GM21447 (cell line): Measurements from ENCODE around the gene PRSS8.

Experiments used
- ATAC-seq: cut with Tn5 transposase; IDR thresholded peaks from one replicate; pipeline ENCODE4 v1.9.1; 2021; ENCODE audit not compliant: unreplicated experiment

The PRSS8 gene

DNA sequence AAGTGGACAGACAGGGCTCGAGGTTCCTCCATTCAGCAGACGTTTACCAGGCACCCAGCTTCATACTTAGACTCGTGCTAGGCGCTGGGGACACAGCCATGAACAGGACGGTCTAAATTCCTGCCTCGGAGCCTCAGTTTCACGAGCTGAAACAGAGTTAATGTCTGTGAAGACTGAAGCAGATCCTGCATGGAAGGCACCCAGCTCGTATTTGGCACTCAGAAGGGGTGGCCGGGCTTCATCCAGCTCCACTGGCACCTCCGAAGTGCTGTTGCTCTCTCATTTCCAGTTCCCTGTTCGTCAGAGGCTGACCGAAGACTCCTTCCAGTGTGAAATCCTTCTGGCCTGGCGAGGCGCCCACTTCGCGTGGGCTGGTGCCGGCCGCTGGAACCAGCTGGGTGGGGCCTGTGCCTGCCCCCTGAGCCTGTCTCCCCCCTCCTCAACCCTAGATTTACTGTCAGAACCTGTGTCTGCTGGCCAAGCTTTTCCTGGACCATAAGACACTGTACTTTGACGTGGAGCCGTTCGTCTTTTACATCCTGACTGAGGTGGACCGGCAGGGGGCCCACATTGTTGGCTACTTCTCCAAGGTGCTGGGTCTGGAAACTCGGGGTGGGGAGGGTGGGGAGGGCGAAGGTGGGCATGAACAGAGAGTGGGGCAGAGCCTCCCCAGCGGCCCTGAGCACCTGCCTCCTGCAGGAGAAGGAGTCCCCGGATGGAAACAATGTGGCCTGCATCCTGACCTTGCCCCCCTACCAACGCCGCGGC is 5.8 kb downstream of the PRSS8 start:
- no peak for ATAC-seq

DNA sequence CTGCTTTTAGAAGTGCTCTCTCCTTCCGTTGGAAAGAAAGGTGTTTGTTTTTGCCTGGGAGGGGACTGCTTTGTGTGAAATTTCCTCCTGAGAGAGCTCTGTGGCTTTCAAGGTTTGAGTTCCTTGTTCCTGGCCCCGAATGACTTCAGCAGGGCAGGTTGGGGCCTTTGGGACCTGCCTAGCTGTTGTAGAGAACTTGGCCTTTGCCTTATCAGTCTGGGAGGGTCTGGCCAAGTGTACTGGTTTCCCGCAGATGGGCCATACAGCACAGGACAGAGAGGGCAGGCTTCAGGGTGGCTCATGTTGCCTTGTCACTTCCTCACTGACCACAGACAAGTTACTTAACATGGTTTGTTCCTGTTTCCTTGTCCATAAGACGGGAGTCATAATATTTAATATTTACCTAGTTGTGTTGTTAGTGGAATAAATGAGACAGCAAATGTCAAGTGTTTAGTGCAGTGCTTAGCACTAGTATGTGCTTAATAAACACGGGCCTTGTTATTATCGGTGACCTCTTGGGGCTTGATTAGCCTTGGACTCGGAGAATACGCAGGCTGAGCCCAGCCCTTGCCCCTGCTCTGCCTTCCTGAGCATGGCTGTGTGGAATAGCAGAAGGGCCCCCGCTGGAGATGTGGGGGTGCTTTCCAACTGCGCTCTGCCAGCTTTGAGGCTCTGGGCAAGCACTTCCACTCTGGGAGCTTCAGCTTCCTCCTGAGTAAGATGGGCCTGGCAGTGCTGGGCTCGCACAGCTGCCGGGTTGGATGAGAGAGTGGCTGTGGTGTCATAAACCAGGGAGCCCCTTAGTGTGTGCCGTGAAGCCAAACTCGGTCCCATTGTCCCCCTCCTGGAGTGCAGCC is 6.6 kb downstream of the PRSS8 start:
- no peak for ATAC-seq

DNA sequence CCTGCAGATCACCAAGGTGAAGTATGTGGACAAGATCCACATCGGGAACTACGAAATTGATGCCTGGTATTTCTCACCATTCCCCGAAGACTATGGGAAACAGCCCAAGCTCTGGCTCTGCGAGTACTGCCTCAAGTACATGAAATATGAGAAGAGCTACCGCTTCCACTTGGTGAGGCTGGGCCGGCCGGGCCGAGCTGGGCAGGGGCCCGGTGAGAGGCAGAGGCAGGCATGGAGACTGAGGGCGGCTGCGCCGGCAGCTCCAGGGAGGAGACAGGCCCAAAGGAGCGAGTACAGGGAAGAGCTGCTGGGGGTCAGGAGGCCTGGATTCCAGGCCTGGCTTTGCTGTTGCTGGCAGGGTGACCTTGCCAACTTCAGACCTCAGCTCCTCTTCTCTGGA is 8.3 kb downstream of the PRSS8 start:
- ATAC-seq = no peak

DNA sequence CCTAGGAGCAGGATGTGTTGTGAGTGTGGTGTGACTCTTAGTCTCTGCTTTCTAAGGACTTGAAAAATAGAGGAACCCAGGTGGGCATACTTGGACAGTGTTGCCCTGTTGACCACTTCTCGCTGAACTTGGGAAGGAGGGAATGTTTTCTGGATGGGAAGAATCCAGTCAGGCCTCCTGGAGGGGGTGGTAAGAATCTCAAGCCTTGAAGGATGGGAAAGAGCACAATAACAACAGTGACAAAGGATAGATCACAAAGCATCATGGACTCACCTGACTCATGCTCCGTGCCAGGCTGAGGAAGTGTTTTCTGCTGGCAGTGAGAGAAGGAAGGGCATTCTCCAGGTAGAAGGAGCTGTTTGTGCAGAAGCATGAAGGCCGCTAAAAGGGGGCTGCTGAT is 9.7 kb downstream of the PRSS8 start:
- ATAC-seq = no peak

DNA sequence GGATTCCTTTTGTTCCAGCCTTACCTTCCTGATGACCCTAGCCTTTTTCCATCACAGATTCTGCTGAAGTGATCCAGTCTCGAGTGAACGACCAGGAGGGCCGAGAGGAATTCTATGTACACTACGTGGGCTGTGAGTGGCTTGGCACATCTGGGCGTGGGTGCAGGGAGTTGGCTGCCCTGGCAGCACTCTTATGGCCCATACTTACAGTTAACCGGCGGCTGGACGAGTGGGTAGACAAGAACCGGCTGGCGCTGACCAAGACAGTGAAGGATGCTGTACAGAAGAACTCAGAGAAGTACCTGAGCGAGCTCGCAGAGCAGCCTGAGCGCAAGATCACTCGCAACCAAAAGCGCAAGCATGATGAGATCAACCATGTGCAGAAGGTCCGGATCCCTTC is 15.4 kb downstream of the PRSS8 start:
- no peak for ATAC-seq

DNA sequence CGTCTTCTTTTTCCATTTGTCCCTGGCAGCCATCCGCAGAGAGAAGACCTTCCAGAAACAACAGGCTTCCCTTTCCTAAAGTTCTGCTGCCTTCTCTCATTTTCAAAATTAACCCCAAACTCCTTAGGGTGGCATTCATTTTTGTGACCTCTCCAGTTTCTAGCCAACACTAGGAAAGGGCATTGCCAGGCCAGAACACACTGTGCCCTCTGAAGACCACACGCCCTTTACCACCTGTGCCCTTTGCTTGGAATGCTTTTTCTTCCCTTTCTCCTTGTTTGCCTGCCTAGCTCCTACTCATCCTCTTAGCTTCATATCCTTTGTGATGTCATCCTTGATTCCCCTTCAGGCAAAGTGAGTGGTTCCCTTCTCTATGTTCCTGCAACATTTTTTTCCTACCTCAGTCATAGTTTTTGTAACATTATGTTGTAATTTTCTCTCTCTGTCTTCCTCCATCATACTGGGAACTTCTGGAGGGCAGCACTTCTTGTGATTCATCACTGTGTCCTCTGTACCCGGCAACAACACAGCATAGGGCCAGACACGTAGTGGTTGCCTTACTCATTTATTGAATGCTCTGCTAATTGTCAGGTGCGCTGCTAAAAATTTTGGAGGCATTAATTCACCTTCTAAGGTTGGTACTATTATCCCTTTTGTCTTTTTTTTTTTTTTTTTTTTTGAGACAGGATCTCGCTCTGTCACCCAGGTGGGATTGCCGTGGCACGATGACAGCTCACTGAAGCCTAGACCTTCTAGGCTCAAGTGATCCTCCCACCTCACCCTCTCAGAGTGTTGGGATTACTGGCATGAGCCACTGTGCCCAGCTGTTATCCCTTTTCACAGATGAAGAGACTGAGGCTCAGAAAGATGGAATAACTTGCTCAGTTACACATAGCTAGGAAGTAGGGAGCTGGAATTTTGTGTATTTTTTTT is 17.0 kb downstream of the PRSS8 start:
- ATAC-seq = no peak

DNA sequence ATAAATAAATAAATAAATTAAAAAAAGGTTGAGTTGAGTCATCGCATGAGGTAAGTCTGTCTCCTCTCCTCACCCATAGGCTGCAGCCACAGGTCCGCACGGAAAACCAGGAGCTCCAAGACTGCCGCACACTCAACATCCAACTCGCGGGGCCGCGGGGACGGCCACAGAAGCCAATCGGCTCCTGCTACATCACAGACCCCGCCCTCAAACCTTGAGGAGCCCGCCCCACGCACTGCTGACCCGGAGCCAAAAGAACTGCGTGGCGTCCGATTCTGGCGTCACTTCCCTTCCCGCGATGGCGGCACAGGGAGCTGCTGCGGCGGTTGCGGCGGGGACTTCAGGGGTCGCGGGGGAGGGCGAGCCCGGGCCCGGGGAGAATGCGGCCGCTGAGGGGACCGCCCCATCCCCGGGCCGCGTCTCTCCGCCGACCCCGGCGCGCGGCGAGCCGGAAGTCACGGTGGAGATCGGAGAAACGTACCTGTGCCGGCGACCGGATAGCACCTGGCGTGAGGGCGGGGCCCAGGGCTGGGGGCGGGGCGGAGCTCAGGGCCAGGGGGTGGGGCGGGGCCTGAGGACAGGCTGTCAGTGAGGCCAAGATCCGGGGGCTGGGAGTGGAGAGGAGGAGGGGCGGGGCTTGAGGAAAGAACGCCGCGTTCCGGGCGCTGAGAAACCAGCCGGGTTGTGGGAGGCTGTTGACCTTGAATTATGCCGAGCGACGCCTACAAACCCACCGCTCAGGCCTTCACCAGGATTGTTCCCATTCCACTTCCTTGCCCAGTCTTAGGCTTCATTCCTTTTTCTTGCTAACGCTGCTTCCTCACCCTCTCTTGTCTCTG is 17.9 kb downstream of the PRSS8 start, which contains the start of gene KAT8:
TSS of gene KAT8 (plus strand) at position 281 of the 839 bp plus-strand sequence. CDS start at position 299, 18 bp downstream.
- ATAC-seq = peak; percentile 91

DNA sequence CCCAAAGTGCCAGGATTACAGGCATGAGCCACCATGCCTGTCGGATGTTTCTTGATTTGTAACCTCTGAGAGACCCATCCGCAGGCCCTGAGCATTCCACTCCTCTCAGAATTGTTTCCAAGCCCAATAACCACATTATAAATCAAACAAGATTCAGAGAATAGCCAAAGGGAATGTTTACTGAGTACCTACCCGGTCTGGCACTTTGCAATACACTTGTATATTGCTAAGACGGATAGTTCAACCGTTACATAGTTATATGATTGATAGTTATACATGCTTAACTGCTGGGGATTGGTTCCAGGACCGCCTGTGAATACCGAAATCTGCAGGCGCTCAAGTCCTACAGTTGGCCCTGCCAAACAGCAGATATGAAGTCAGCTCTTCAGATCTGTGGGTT is 21.1 kb downstream of the PRSS8 start:
- no peak for ATAC-seq

DNA sequence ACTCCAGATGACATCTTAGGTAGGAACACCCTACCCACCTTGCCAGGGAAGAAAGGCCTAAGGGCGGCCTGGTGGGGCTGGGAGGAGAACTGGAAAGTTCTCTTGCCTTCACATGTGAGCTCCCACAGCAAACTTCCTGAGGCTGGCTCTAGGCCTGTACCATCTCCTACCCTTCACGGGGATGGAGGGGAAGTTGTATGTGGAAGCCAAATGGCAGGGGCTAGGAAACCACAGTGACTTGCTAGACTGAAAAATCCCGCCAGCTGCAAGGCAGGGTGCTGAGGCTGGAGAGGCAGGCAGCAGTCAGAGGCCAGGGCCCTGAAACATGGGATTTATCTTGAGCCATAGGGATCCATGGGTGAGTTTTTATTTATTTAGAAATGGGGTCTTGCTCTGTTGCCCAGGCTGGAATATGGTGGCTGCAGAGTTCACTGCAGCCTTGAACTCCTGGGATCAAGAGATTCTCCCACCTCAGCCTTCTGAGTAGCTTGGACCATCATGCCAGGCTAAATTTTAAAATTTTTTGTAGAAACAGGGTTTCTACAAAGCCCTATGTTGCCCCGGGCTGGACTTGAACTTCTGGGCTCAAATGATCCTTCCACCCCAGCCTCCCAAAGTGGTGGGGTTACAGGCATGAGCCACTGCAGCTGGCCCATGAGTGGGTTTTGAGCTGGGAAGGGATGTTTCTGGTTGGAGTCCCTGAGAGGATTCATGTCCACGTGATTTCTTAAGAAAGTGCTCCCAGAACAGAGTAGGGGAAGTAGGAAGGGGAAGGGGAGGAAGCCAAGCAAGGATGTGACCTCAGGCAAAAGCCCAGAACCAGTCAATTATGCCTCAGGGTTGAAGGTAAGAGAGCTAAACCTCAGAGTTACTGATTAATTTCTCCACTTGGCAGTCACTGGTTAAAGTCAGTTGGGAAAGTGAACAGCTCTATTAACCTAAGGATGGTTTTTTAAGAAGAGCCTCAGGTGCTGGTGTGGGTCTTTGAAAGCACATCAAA is 22.1 kb downstream of the PRSS8 start:
- no peak for ATAC-seq

DNA sequence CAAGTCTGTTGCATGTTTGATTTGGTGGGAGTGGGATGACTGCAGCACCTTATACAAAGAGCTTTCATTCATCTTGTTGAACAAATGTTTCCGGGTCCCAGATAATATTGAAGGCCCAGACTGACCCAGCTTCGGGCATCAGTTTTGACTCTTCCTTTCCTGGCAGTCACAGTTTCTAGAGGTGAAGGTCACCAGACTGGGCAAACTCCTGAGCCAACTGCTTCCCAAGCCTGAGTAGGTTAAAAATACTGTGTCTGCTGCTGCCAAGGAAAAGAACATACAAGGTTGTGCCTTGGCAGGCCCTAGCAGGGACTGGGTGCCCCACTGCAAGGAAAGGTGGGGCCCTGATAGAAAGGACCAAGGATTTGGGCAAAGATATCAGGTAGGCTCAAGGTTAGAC is 22.8 kb downstream of the PRSS8 start:
- no peak for ATAC-seq

DNA sequence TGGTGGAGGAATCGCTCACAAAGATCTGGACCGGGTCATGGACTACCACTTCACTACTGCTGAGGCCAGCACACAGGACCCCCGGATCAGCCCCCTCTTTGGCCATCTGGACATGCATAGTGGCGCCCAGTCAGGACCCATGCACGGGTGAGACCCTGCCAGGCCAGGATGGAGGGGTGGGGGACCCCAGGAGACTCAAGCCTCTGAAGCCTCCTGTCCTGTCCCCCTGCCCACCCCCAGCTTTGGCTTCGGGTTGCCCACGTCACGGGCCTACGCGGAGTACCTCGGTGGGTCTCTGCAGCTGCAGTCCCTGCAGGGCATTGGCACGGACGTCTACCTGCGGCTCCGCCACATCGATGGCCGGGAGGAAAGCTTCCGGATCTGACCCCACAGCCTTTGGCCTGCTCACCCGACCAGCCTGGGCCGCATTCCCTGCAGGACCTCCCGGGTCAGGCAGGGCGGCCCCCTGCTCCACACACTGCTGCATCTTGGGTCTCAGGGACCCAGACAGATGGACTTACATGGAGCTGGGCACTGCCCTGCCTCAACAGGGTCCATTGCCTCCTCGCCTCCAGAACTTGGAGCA is 23.6 kb downstream of the PRSS8 start:
- ATAC-seq = no peak

DNA sequence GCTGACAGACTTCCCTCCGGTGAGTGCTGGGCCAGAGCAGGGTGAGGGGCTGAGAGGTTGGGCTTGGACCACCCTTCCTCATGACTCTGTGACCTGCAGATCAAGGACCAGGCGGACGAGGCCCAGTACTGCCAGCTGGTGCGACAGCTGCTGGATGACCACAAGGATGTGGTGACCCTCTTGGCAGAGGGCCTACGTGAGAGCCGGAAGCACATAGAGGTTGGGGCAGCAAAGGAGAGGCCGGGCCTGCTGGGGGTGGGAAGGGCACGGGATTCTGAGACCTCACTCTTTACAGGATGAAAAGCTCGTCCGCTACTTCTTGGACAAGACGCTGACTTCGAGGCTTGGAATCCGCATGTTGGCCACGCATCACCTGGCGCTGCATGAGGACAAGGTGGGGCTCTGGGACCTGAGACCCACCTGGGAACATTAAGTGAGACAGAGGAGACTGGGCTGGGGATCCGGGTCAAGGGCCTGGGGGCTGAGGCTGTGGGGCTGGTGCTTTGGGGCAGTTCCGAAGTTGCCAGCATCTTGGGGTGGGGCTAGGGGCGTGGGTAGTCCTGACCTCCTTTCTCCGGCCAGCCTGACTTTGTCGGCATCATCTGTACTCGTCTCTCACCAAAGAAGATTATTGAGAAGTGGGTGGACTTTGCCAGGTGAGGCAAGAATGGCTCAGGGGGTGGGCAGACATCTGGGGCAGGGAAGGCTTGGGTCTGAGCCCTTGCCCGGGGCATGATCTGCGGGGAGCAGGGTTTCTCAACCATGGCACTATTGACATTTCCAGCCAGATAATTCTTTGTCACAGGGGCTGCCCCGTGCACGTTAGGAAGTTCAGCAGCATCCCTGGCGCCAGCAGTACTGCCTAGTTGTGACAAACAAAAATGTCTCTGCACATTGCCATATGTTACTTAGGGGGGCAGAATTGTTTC is 25.2 kb downstream of the PRSS8 start:
- ATAC-seq = no peak

DNA sequence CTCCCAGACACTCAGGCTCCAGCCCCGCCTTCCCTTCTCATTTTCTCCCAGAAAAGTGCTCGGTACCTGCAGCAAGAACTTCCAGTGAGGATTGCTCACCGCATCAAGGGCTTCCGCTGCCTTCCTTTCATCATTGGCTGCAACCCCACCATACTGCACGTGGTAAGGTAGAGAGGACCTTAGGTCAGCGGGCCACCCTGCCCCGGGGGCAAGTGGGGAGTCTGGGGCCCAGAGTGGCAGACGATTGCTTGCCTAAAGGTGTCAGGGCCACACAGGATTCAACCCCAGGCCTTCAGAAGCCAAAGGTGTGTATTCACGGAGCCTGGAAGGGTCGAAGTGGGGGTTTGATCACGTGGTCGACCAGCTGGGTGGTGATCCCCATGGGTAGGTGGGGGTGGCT is 25.9 kb downstream of the PRSS8 start:
- no peak for ATAC-seq

DNA sequence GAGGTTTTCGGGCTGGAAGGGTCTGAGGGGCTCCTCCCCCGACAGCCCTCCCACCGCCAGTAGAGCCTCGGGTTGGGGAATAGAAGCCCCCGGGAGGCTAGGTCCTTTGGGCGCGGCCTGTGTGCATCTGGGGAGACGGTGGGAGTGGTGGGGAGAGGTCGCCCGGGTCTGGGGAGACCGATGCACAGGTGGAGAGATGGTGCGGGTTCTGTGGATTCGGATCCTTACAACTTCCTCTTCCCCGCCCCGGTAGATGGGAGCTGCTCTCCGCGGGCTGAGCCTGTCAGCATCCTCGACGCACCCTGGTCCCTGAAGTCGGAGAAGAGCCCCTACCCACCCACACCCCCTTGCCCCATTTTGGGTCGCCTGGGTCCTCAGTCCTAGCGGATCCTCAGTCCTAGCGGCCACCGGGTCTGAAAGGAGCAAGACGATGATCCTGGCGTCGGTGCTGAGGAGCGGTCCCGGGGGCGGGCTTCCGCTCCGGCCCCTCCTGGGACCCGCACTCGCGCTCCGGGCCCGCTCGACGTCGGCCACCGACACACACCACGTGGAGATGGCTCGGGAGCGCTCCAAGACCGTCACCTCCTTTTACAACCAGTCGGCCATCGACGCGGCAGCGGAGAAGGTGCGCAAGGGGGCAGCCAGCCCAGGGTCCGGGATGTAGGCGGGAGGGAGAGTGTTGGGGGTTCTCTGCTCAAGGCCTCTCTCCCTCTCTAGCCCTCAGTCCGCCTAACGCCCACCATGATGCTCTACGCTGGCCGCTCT is 26.6 kb downstream of the PRSS8 start:
- ATAC-seq = no peak

DNA sequence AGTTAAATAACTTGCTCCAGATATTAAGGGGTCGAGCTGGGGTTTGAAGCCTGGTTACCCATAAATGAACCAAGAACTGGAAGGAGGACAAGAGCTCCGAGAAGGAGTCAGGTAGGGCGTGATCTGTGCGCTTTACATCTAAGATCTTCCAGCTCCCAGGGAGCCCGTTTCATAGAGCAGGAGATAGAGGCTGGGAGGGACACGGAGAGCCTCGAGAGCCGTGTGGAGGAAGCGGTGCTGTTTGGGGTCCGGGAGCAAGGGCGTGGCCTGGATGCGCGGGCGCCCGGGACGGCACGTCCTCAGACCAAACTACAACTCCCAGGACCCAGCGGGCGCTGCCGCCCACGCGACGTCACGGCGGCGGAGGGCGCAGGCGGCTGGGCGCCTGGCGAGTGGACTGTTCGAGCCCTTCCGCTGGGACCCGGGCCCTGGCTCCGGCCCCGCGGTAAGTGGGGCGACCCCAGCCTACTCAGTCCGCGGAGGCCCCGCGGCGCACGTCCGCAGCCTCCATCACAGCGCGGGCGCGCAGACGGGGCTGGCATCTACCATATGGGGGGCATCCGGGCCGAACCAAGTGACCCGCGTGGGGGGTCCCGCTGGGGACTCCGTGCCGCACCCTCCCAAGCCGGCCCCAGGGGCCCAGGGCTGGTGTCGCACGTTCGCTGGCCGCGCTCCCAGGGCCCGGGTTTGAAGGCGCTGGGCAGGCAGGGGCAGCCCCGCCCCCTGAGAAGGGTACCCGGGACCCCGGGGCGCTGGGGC is 27.3 kb downstream of the PRSS8 start, which contains the start of gene BCKDK:
TSS of gene BCKDK (plus strand) at position 352 of the 759 bp plus-strand sequence. CDS start 838 bp downstream, outside the sequence.
- ATAC-seq = peak; percentile 78

DNA sequence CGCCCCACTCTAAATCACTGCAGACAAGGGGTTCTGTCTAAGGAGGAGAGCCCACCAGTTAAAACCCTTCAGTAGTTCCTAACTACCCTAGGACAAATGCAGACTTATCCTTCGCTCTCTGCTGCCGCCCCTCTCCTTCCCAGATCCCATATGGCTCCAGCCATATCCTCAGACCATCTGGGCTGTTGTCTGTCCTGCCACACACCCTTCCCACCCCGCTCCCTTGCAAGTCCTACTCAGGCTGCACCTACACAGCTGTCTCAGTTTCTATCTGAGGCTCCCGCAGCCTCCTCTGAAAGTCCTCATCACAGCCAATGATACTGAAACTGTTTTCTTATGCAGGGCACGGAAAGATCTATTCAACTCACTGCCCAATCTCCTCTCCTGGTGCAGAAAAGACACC is 28.1 kb downstream of the PRSS8 start:
- peak; percentile 72 for ATAC-seq
